NT2/D1 (cell line): ENCODE results near the gene PDE4B.

ENCODE experiments used
- SUZ12 ChIP-seq: IDR thresholded peaks from 2 replicates; pipeline ENCODE4 v1.6.1; 2011; ENCODE audit not compliant: insufficient read length, insufficient read depth; ENCODE audit errors: extremely low read depth
- YY1 ChIP-seq: IDR thresholded peaks from 2 replicates; pipeline ENCODE4 v1.6.1; 2011; ENCODE audit not compliant: insufficient read length, insufficient read depth
- ZNF274 ChIP-seq: IDR thresholded peaks from 2 replicates; pipeline ENCODE4 v1.6.1; 2011; ENCODE audit warnings: mild to moderate bottlenecking, low read depth, low read length

DNA sequence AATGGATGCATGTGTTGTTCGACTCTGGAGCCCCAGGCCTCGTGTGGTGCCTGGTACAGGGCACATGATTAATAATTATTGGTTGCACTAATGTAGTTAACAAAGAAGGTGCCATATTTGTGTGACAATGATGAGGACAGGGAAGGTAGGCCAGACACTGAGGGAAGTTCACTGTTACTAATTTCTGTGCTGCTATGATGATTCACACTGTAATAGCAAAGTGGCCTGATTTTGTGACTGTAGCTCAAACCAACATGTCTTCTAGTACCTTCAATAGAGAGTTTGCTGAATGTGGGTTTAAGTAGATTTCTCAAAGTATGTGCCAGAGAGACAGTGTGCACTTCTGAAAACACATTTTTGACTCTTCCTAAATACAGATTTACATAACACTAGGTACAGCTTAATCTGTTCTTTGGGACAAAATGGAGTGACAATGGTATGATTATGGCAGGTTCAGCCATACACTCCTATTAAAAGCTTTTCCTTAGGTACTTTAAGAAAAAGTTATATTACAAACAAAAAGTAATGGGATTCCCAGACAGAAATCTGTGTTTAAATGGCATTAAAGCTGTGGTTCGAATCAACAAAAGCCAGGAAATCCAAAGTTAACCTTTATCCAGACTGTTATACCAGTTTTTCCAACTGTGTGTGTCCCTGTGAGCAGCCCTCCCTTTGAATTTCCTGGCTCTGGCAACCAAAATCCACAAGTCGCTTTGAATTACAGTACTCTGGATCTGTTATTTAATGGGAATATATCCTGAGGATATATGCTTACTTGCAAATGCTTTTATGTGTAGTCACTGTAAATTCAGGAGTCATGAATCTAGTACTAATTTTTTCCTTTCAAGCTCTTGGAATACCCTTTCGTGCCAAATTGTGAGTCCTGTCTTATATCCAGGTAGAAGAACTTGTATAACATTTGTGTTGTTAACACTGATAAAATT lies 464.2 kb downstream of the PDE4B start:
- TF ChIP-seq SUZ12 (no peak), ZNF274 (no peak), YY1 (no peak)
